K562 (cell line): ENCODE measurements around the gene MET. TPM values are rescaled to one million over a fixed set of nuclear protein-coding genes. Genes with fewer than 3 reads are reported as not detected.

Experiments used
- ATAC-seq: fragments of 200-7000 bp; cut with Tn5 transposase; 3 replicates; pipeline ENCODE4 v1.9.1; 2020; ENCODE audit warnings: moderate library complexity
- BruUV-seq: library from RNA; stranded (reverse); fragments of 400-500 nt; replicated peaks from 2 replicates; lab custom pipeline; 2021; lab: Mats Ljungman, UMichigan
- CTCF ChIA-PET: fragments of 300-600 bp; formaldehyde crosslinking; extraction: SDS; loops from one replicate; lab custom pipeline; 2021; ENCODE audit warnings: low intra/inter-chr PET ratio; lab: Yijun Ruan, JAX
- POLR2A ChIA-PET: fragments of 300-600, 350-650 bp; sonication (Branson Sonifier 250); formaldehyde crosslinking; extraction: SDS; loops from one replicate; lab custom pipeline; 2021; ENCODE audit warnings: antibody characterized with exemption, inconsistent platforms; lab: Yijun Ruan, JAX
- DNase-seq, 4 experiments: peaks; one replicate each; pipeline versions ENCODE4 v3.0.0 to v3.0.0-alpha.2; 2011 to 2018; ENCODE audit warnings: low spot score in 3 of 4, mixed read lengths in 3 of 4; ENCODE audit errors: extremely low read depth in 1 of 4
- FAIRE-seq: peaks from 2 replicates; lab custom pipeline; 2011; peaks lifted over from hg19 to GRCh38; lab: Jason Lieb, UNC
- H2AFZ ChIP-seq: 2 replicates; pipeline ENCODE4 v1.6.0; 2011; ENCODE audit warnings: low read depth, low read length, control low read depth, inconsistent platforms
- H3K27ac ChIP-seq: fragments of 200-600 bp; 3 replicates; pipeline ENCODE4 v1.8.0; 2011; ENCODE audit warnings: low read depth, mild to moderate bottlenecking, control low read depth, inconsistent platforms, low read length, moderate library complexity, mixed read lengths; ENCODE audit errors: extremely low read depth
- H3K27me3 ChIP-seq, 2 experiments: fragments of 300-600 bp in 1 of 2; 2 replicates in 1 of 2; 3 replicates in 1 of 2; pipeline versions ENCODE4 v1.6.0 to v1.8.0; 2011; ENCODE audit warnings: inconsistent platforms in 2 of 2, low read length in 2 of 2, mild to moderate bottlenecking in 1 of 2, mixed read lengths in 1 of 2, moderate library complexity in 1 of 2; ENCODE audit not compliant: control insufficient read depth in 2 of 2, insufficient read depth in 2 of 2
- H3K36me3 ChIP-seq: fragments of 300-600 bp; 3 replicates; pipeline ENCODE4 v1.8.0; 2011; ENCODE audit warnings: mild to moderate bottlenecking, low read length, inconsistent platforms; ENCODE audit not compliant: control insufficient read depth, insufficient read depth
- H3K4me1 ChIP-seq, 2 experiments: fragments of 200-600 bp in 1 of 2; replicated peaks in 1 of 2; 2 replicates in 1 of 2; 3 replicates in 1 of 2; pipeline versions ENCODE4 v1.5.1 to v1.8.0; 2011; ENCODE audit warnings: inconsistent platforms in 2 of 2, low read length in 2 of 2, mild to moderate bottlenecking in 1 of 2, mixed read lengths in 1 of 2, moderate library complexity in 1 of 2; ENCODE audit not compliant: control insufficient read depth in 2 of 2, insufficient read depth in 2 of 2
- H3K4me2 ChIP-seq: 2 replicates; pipeline ENCODE4 v1.6.1; 2011; ENCODE audit warnings: low read length, control low read depth, inconsistent platforms, mixed read lengths; ENCODE audit not compliant: insufficient read depth
- H3K4me3 ChIP-seq: fragments of 200-600 bp; sonication (generic), shearing (Covaris generic); 2 replicates; pipeline ENCODE4 v1.5.1; 2016; ENCODE audit warnings: control low read depth, inconsistent platforms
- H3K79me2 ChIP-seq: fragments of 200-600 bp; 3 replicates; pipeline ENCODE4 v1.8.0; 2011; ENCODE audit warnings: low read length, inconsistent platforms; ENCODE audit not compliant: control insufficient read depth, insufficient read depth
- H3K9ac ChIP-seq, 2 experiments: 2 replicates each; pipeline versions ENCODE4 v1.6.0 to v1.6.1; 2011; ENCODE audit warnings: low read depth in 2 of 2, low read length in 2 of 2, control low read depth in 1 of 2, inconsistent platforms in 1 of 2, mild to moderate bottlenecking in 1 of 2, mixed read lengths in 1 of 2; ENCODE audit not compliant: insufficient read depth in 1 of 2
- H3K9me1 ChIP-seq: one replicate; pipeline ENCODE4 v1.6.0; 2011; ENCODE audit warnings: inconsistent platforms, mild to moderate bottlenecking, low read length, moderate library complexity; ENCODE audit not compliant: control insufficient read depth, insufficient read depth
- H3K9me3 ChIP-seq: replicated peaks from 2 replicates; pipeline ENCODE4 v1.5.1; 2011; ENCODE audit warnings: low read depth, low read length, inconsistent platforms; ENCODE audit not compliant: control insufficient read depth, insufficient read depth
- H4K20me1 ChIP-seq: replicated peaks from 2 replicates; pipeline ENCODE4 v1.6.1; 2011; ENCODE audit warnings: low read length, inconsistent platforms, mixed read lengths; ENCODE audit not compliant: control insufficient read depth, insufficient read depth
- E2F8 ChIP-seq: fragments of 450-650 bp; IDR thresholded peaks from 2 replicates; pipeline ENCODE4 v1.7.1; 2018; ENCODE audit warnings: mild to moderate bottlenecking, low read depth; ENCODE audit not compliant: partially characterized antibody
- ETV1 ChIP-seq: fragments of 450-650 bp; conservative IDR thresholded peaks from 2 replicates; pipeline ENCODE4 v1.6.1; 2016; ENCODE audit warnings: missing genetic modification characterization, control low read depth, low read depth, missing compliant biosample characterization
- GTF3C2 ChIP-seq: IDR thresholded peaks from 3 replicates; pipeline ENCODE4 v1.6.1; 2011; ENCODE audit warnings: borderline replicate concordance, mild to moderate bottlenecking, moderate library complexity; ENCODE audit not compliant: insufficient read length; ENCODE audit errors: extremely low read depth
- RUNX1 ChIP-seq: sonication (generic); IDR thresholded peaks from 2 replicates; pipeline ENCODE4 v1.6.1; 2016; ENCODE audit warnings: antibody characterized with exemption, low read depth
- TCF15 ChIP-seq: fragments of 250-450 bp; sonication (Bioruptor Pico); IDR thresholded peaks from 2 replicates; pipeline ENCODE4 v1.8.0; 2022; ENCODE audit warnings: moderate library complexity, mild to moderate bottlenecking, inconsistent platforms
- ZFP36 ChIP-seq: fragments of 150-350 bp; IDR thresholded peaks from 2 replicates; pipeline ENCODE4 v1.6.1; 2018; ENCODE audit warnings: low read length, low read depth; ENCODE audit not compliant: partially characterized antibody
- ZNF444 ChIP-seq: fragments of 250-450 bp; sonication (Bioruptor Pico); IDR thresholded peaks from 2 replicates; pipeline ENCODE4 v1.4.0; 2020; ENCODE audit warnings: mild to moderate bottlenecking, moderate library complexity
- ZNF764 ChIP-seq: fragments of 250-450 bp; sonication (Bioruptor Pico); IDR thresholded peaks from 2 replicates; pipeline ENCODE4 v1.4.0; 2020; ENCODE audit warnings: low read depth, mild to moderate bottlenecking, moderate library complexity
- WGBS: fragments of 100-300 bp; shearing (Covaris generic); methylation state at CpG from one replicate; pipeline ENCODE4 v1.1.6; 2016; ENCODE audit warnings: low coverage, mixed read lengths; ENCODE audit not compliant: insufficient coverage; ENCODE audit errors: missing lambda C conversion rate; 5-methylcytosine and 5-hydroxymethylcytosine counted together
- in situ Hi-C: fragments of 300-500 bp; cut with MboI; formaldehyde crosslinking; loops from 4 replicates; pipeline ENCODE4 v1.15.0; 2018; ENCODE audit warnings: inconsistent platforms, mixed read lengths
- intact Hi-C: fragments of 100-400 bp; cut with micrococcal nuclease; formaldehyde crosslinking; loops from 2 replicates; pipeline ENCODE4 v1.14.2; 2022
- polyA plus RNA-seq, 8 experiments: library from polyadenylated mRNA; depleted of rRNA in 4 of 8; stranded (reverse) in 5 of 8; unstranded in 3 of 8; fragments of >200 nt; fragmentation: Nextera tagmentation in 2 of 8; fragmentation: Illumina TruSeq in 1 of 8; extraction: Ambion mirVana in 2 of 8; extraction: Trizol in 1 of 8; gene quantifications; 2 replicates each; pipeline versions ENCODE4 v1.2.1 to v1.2.3, GENCODE V29; 2011 to 2014; ENCODE audit warnings: inconsistent platforms in 1 of 8, missing spikeins in 1 of 8
- total RNA-seq, 7 experiments: library from RNA; depleted of rRNA in 6 of 7; stranded (reverse); fragments of >200 nt in 6 of 7; fragmentation: Illumina TruSeq in 2 of 7; extraction: Trizol in 2 of 7; gene quantifications; 2 replicates each; pipeline versions ENCODE4 v1.2.1 to v1.2.3, GENCODE V29; 2011 to 2021; ENCODE audit warnings: low replicate concordance in 1 of 7

MET gene
- total and polyA plus RNA-seq, 9 of the 15 experiments (the other 6 are each of a cell fraction or from before 2014, with no cell fraction given), result 0.84 to 2.4 (median 1.1) TPM

GRCh38 chr7:116674508-116675173 is 2.6 kb downstream of the MET start:
- no peak for ATAC-seq
- intact Hi-C loops, result no loop called here
- CTCF ChIA-PET, result no interaction called here
- DNase-seq, result no peak
- WGBS, result under 1% methylated on average over 7 of the region's 7 CpGs
- peaks cover 0 to 11% of the 10 kb centered on the region in 2 experiments; a peak in 2 of 5 replicates for H3K4me1 ChIP-seq
- no peak overlapping the region for H2AFZ ChIP-seq
- no peaks in the 10 kb centered on the region for H3K79me2 ChIP-seq
- POLR2A ChIA-PET, result interaction anchor here (1.0 to 1.3 kb wide), 2 partner anchors 12 to 43 kb away, joined by 3 read pairs; no protein-coding TSS in a partner anchor
- in situ Hi-C loops, result no loop called here
- no peak overlapping the region for H3K27ac ChIP-seq
- no peak for FAIRE-seq
- no peaks in the 10 kb centered on the region for H3K9me3 ChIP-seq
- H3K4me3 ChIP-seq, result no peak overlapping the region
- no TSS peak for BruUV-seq
- H3K36me3 ChIP-seq, result no peaks in the 10 kb centered on the region
- peaks cover 16 to 28% of the 10 kb centered on the region in 2 experiments for H3K27me3 ChIP-seq
- no peak overlapping the region for H3K4me2 ChIP-seq
- H3K9me1 ChIP-seq, result no peaks in the 10 kb centered on the region
- TF ChIP-seq ETV1 (tag) (0 out of 2 replicates have a peak, but pooled peaks have one; percentile 5), E2F8 (no peak), ZNF444 (no peak), TCF15 (CRISPR knock-in tag) (no peak), ZFP36 (no peak), RUNX1 (no peak), ZNF764 (CRISPR knock-in tag) (no peak), GTF3C2 (no peak)
- no peak overlapping the region for H3K9ac ChIP-seq
- no peaks in the 10 kb centered on the region for H4K20me1 ChIP-seq
